SK-N-SH treated with all-trans-retinoic acid at 6 μM for 48 hours (cell line): ENCODE data around the gene ACAP2.
A peak's percentile ranks its signal among the peaks of the same experiment; 100 is the strongest.

ENCODE experiments used
- ATAC-seq: fragments of 200-7000 bp; cut with Tn5 transposase; 3 replicates; pipeline ENCODE4 v1.9.1; 2020; ENCODE audit warnings: mild to moderate bottlenecking, moderate library complexity
- ARNTL ChIP-seq: fragments of 450-650 bp; formaldehyde crosslinking; IDR thresholded peaks from 2 replicates; pipeline ENCODE4 v1.5.0; 2020; ENCODE audit warnings: low read depth, mild to moderate bottlenecking, moderate library complexity, borderline replicate concordance
- CREB5 ChIP-seq: fragments of 250-450 bp; sonication (Bioruptor Pico); IDR thresholded peaks from 2 replicates; pipeline ENCODE4 v1.5.1; 2020; ENCODE audit warnings: low read depth, mild to moderate bottlenecking, moderate library complexity
- CSDC2 ChIP-seq: fragments of 250-450 bp; sonication (Bioruptor Pico); IDR thresholded peaks from 2 replicates; pipeline ENCODE4 v1.5.0; 2020; ENCODE audit warnings: mild to moderate bottlenecking, moderate library complexity
- ESRRG ChIP-seq: fragments of 250-450 bp; sonication (Bioruptor Pico); IDR thresholded peaks from 2 replicates; pipeline ENCODE4 v1.6.1; 2021; ENCODE audit warnings: mild to moderate bottlenecking
- GLIS3 ChIP-seq: fragments of 250-450 bp; sonication (Bioruptor Pico); IDR thresholded peaks from 2 replicates; pipeline ENCODE4 v1.5.0; 2020; ENCODE audit warnings: mild to moderate bottlenecking, moderate library complexity
- ISL1 ChIP-seq: fragments of 250-450 bp; sonication (Bioruptor Pico); IDR thresholded peaks from 2 replicates; pipeline ENCODE4 v2.1.2; 2022; ENCODE audit warnings: mild to moderate bottlenecking, moderate library complexity
- OSR1 ChIP-seq: fragments of 250-450 bp; sonication (Bioruptor Pico); IDR thresholded peaks from 2 replicates; pipeline ENCODE4 v1.8.0; 2022; ENCODE audit warnings: moderate library complexity, mild to moderate bottlenecking, inconsistent platforms
- POU6F1 ChIP-seq: fragments of 250-450 bp; sonication (Bioruptor Pico); IDR thresholded peaks from 2 replicates; pipeline ENCODE4 v1.8.0; 2021; ENCODE audit warnings: low read depth, mild to moderate bottlenecking, moderate library complexity, borderline replicate concordance
- PPARA ChIP-seq: fragments of 250-450 bp; sonication (Bioruptor Pico); IDR thresholded peaks from 2 replicates; pipeline ENCODE4 v1.5.0; 2020; ENCODE audit warnings: mild to moderate bottlenecking, borderline replicate concordance
- RARB ChIP-seq: fragments of 250-450 bp; sonication (Bioruptor Pico); IDR thresholded peaks from 2 replicates; pipeline ENCODE4 v1.8.0; 2021; ENCODE audit warnings: mild to moderate bottlenecking, moderate library complexity
- SNAI2 ChIP-seq: fragments of 250-450 bp; sonication (Bioruptor Pico); IDR thresholded peaks from 2 replicates; pipeline ENCODE4 v1.5.0; 2020; ENCODE audit warnings: mild to moderate bottlenecking, moderate library complexity
- TCF4 ChIP-seq: fragments of 250-450 bp; sonication (Bioruptor Pico); IDR thresholded peaks from 2 replicates; pipeline ENCODE4 v1.8.0; 2021; ENCODE audit warnings: mild to moderate bottlenecking, moderate library complexity, borderline replicate concordance
- ZFP3 ChIP-seq: fragments of 250-450 bp; sonication (Bioruptor Pico); IDR thresholded peaks from 2 replicates; pipeline ENCODE4 v1.5.0; 2020; ENCODE audit warnings: mild to moderate bottlenecking, moderate library complexity
- ZFP30 ChIP-seq: fragments of 450-650 bp; formaldehyde crosslinking; IDR thresholded peaks from 2 replicates; pipeline ENCODE4 v1.5.0; 2022; ENCODE audit warnings: mild to moderate bottlenecking, moderate library complexity
- ZNF565 ChIP-seq: fragments of 450-650 bp; formaldehyde crosslinking; conservative IDR thresholded peaks from 2 replicates; pipeline ENCODE4 v1.5.0; 2020; ENCODE audit warnings: low read depth, mild to moderate bottlenecking, moderate library complexity
- ZNF70 ChIP-seq: fragments of 450-650 bp; formaldehyde crosslinking; IDR thresholded peaks from 2 replicates; pipeline ENCODE4 v1.5.0; 2020; ENCODE audit warnings: mild to moderate bottlenecking, moderate library complexity
- ZNF8 ChIP-seq: fragments of 450-650 bp; formaldehyde crosslinking; IDR thresholded peaks from 2 replicates; pipeline ENCODE4 v1.5.0; 2020; ENCODE audit warnings: mild to moderate bottlenecking, moderate library complexity
- TF ChIP-seq, protein P1 (sequence below): fragments of 250-450 bp; sonication (Bioruptor Pico); IDR thresholded peaks from 2 replicates; pipeline ENCODE4 v1.5.1; 2021; ENCODE audit warnings: mild to moderate bottlenecking, moderate library complexity
- TF ChIP-seq, protein P2 (sequence below): fragments of 250-450 bp; sonication (Bioruptor Pico); IDR thresholded peaks from 2 replicates; pipeline ENCODE4 v1.5.0; 2020; ENCODE audit warnings: mild to moderate bottlenecking, moderate library complexity
- TF ChIP-seq, protein P3 (sequence below): fragments of 250-450 bp; sonication (Bioruptor Pico); IDR thresholded peaks from 2 replicates; pipeline ENCODE4 v1.8.0; 2020; ENCODE audit warnings: mild to moderate bottlenecking, moderate library complexity, borderline replicate concordance

ACAP2 gene

DNA sequence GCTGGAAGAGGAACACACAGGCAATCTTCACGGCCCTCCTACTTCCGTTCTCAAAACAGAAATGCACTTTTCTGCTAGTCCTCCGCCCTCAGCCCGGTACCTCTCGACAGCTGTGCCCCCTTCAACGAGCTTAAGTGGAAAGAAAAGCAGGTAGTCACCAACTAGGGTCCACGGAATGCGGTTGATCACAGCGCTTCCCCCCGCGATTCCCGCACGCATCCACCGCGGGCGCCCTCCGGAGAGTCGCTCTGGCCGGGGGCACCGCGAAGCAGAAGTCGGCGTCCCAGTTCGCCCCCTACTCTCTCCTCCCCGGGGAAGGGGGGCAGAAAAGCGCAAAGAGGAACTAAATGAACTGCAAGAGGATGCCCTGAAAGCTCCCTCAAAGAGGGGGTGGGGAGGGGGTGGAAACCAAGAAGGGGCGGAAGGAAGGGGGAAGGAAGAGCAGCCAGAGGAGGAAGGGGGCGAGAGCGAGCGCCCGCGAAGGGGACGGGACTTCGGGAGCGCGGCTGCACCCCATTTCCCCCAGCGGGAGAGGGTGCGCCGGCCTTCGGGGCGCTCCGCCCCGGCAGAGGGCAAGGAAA, 738 bp downstream of the ACAP2 start:
- TF ChIP-seq GLIS3: no peak
- no peak for TF ChIP-seq ZNF565 (CRISPR knock-in tag)
- no peak for TF ChIP-seq ZNF8 (CRISPR knock-in tag)
- no peak for TF ChIP-seq ARNTL (CRISPR knock-in tag)
- TF ChIP-seq OSR1 (CRISPR knock-in tag): no peak
- TF ChIP-seq ESRRG (CRISPR knock-in tag): no peak
- no peak for TF ChIP-seq SNAI2 (CRISPR knock-in tag)
- ATAC-seq: peak; percentile 16

- peak; percentile 40; the same call in 2 of the 3 replicates for ATAC-seq
- TF ChIP-seq, protein P1, sequence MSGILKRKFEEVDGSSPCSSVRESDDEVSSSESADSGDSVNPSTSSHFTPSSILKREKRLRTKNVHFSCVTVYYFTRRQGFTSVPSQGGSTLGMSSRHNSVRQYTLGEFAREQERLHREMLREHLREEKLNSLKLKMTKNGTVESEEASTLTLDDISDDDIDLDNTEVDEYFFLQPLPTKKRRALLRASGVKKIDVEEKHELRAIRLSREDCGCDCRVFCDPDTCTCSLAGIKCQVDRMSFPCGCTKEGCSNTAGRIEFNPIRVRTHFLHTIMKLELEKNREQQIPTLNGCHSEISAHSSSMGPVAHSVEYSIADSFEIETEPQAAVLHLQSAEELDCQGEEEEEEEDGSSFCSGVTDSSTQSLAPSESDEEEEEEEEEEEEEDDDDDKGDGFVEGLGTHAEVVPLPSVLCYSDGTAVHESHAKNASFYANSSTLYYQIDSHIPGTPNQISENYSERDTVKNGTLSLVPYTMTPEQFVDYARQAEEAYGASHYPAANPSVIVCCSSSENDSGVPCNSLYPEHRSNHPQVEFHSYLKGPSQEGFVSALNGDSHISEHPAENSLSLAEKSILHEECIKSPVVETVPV (CRISPR knock-in tag): no peak
- TF ChIP-seq CREB5 (CRISPR knock-in tag) (no peak), ISL1 (no peak), GLIS3 (no peak), RARB (CRISPR knock-in tag) (no peak), ZNF70 (CRISPR knock-in tag) (no peak), ARNTL (CRISPR knock-in tag) (no peak), ESRRG (CRISPR knock-in tag) (no peak), POU6F1 (CRISPR knock-in tag) (no peak)
- TF ChIP-seq, protein P2, sequence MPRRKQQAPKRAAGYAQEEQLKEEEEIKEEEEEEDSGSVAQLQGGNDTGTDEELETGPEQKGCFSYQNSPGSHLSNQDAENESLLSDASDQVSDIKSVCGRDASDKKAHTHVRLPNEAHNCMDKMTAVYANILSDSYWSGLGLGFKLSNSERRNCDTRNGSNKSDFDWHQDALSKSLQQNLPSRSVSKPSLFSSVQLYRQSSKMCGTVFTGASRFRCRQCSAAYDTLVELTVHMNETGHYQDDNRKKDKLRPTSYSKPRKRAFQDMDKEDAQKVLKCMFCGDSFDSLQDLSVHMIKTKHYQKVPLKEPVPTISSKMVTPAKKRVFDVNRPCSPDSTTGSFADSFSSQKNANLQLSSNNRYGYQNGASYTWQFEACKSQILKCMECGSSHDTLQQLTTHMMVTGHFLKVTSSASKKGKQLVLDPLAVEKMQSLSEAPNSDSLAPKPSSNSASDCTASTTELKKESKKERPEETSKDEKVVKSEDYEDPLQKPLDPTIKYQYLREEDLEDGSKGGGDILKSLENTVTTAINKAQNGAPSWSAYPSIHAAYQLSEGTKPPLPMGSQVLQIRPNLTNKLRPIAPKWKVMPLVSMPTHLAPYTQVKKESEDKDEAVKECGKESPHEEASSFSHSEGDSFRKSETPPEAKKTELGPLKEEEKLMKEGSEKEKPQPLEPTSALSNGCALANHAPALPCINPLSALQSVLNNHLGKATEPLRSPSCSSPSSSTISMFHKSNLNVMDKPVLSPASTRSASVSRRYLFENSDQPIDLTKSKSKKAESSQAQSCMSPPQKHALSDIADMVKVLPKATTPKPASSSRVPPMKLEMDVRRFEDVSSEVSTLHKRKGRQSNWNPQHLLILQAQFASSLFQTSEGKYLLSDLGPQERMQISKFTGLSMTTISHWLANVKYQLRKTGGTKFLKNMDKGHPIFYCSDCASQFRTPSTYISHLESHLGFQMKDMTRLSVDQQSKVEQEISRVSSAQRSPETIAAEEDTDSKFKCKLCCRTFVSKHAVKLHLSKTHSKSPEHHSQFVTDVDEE: no peak
Measured at GRCh38 chr3:195441476-195441991, 1.3 kb downstream of the ACAP2 start.

- no peak for TF ChIP-seq TCF4 (CRISPR knock-in tag)
- TF ChIP-seq ZNF8 (CRISPR knock-in tag): no peak
- TF ChIP-seq, protein P3, sequence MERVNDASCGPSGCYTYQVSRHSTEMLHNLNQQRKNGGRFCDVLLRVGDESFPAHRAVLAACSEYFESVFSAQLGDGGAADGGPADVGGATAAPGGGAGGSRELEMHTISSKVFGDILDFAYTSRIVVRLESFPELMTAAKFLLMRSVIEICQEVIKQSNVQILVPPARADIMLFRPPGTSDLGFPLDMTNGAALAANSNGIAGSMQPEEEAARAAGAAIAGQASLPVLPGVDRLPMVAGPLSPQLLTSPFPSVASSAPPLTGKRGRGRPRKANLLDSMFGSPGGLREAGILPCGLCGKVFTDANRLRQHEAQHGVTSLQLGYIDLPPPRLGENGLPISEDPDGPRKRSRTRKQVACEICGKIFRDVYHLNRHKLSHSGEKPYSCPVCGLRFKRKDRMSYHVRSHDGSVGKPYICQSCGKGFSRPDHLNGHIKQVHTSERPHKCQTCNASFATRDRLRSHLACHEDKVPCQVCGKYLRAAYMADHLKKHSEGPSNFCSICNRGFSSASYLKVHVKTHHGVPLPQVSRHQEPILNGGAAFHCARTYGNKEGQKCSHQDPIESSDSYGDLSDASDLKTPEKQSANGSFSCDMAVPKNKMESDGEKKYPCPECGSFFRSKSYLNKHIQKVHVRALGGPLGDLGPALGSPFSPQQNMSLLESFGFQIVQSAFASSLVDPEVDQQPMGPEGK (CRISPR knock-in tag): no peak
- TF ChIP-seq PPARA: no peak
- TF ChIP-seq, protein P1 (CRISPR knock-in tag): no peak
- no peak for TF ChIP-seq OSR1 (CRISPR knock-in tag)
- TF ChIP-seq CSDC2: no peak
- no peak for TF ChIP-seq ARNTL (CRISPR knock-in tag)
- TF ChIP-seq ZFP3 (CRISPR knock-in tag): no peak
- TF ChIP-seq ZNF70 (CRISPR knock-in tag): no peak
- TF ChIP-seq ESRRG (CRISPR knock-in tag): no peak
- no peak for TF ChIP-seq RARB (CRISPR knock-in tag)
- TF ChIP-seq ZFP30 (CRISPR knock-in tag): no peak
- no peak for ATAC-seq
Measured at GRCh38 chr3:195441051-195441450, 1.8 kb downstream of the ACAP2 start.
